AG04449 (cell line): ENCODE results near the gene GAL3ST2.

Experiments
- CTCF ChIA-PET: fragments of 350-600 bp; formaldehyde crosslinking; extraction: SDS; loops from one replicate; lab custom pipeline; 2021; ENCODE audit warnings: antibody characterized with exemption; lab: Yijun Ruan, JAX
- POLR2A ChIA-PET: fragments of 400-600, 350-600 bp; formaldehyde crosslinking; extraction: SDS; loops from one replicate; lab custom pipeline; 2020; ENCODE audit warnings: antibody characterized with exemption, inconsistent platforms; lab: Yijun Ruan, JAX
- DNase-seq: peaks from one replicate; pipeline ENCODE4 v3.0.0-alpha.2; 2010; ENCODE audit warnings: low read depth, low spot score
- H3K4me3 ChIP-seq: 2 replicates; pipeline ENCODE4 v1.5.1; 2011; ENCODE audit warnings: low read depth, mild to moderate bottlenecking, control low read depth, low read length
- CTCF ChIP-seq: IDR thresholded peaks from one replicate; pipeline ENCODE4 v1.5.1; 2011; ENCODE audit warnings: mild to moderate bottlenecking, moderate library complexity, low read length, control low read depth, inconsistent platforms; ENCODE audit not compliant: insufficient read depth; ENCODE audit errors: missing control alignments

The GAL3ST2 gene

DNA sequence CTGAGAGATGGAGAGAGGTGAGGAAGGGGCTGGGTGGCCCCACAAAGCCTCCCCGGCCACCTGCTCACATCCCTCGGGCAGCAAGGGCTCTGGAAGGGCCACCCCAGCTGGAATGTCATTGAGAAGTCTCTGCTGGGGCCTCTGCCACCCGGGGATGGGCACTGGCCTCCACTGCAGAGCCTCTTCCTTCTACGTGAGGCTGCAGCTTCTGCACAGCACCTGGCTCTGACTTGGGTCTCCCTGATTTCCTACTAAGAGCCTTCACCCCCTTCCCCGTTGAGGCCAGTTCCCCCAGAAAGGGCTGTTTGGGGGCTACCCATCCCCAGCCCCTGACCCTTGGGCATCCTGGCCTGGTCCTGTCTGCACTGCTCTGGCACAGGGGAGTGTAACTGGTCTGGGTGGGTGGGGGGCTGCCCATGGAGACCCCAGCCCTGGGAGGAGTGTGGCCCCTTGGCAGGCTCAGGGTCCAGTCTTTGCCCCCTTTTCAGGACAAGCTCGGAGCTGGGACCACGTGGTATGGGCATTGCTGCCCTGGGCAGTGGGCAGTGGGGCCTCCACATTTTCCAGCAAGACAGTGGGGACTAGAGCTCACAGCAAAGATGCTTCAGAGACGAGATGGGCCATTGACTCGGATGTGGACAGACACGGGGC is 76.5 kb downstream of the GAL3ST2 start:
- CTCF ChIA-PET, result interaction anchor here (1.4 kb wide), 1 partner anchor 26 kb away, joined by 3 read pairs; no protein-coding TSS in a partner anchor
- no peak for DNase-seq
- TF ChIP-seq CTCF, result no peak
- POLR2A ChIA-PET, result no interaction called here
- no peak overlapping the region for H3K4me3 ChIP-seq
